ENCODE data around the gene GNG12.

DNA sequence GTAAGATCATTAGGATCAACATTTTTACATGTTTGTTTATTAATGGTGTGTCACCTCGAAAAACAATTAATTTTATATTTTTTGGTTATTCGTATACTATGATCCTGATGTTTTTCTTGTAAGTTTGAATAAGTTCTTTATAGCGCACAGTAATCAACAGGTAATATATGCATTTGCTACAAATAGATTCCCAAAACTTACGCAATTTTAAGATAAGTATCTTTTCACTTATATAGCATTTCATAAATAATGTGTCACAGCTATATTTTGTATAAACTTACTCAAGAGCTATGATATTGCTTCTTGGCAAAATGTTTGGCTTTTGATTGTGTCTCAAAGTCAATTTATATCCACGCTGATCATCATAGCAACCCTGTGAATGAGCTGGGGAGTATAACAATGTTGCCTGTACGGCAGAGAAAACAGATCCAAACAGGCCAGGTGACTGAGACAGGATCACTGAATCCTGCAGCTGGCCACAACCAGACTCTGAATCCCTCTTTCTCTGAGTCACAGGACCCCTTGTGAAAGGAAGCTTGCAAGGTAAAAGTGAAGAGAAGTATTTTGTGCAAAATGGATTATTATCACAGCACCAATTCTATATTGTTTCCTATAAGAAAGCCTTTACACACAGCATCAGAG is 48.6 kb downstream of the GNG12 start:
- TF ChIP-seq POLR2A (IDR thresholded peaks at IDR 0.05; ENCODE audit: low read length): no peak
- no peak for TF ChIP-seq GATA1 (IDR thresholded peaks at IDR 0.05; ENCODE audit: low read depth, low read length)

Measured in erythroblast (primary cell).